A673 (cell line): ENCODE data around the gene KRTAP13-3.

ENCODE experiments used
- CTCF ChIP-seq: fragments of 300-800, 200-600 bp; sonication (generic); conservative IDR thresholded peaks from 2 replicates; pipeline ENCODE4 v1.5.1; 2017; ENCODE audit warnings: low read depth, mild to moderate bottlenecking, antibody characterized with exemption, low read length, moderate library complexity, mixed read lengths
- EZH2 ChIP-seq: fragments of 200-600 bp; sonication (generic); IDR thresholded peaks from 2 replicates; pipeline ENCODE4 v1.6.1; 2017; ENCODE audit warnings: borderline replicate concordance, low read depth, mild to moderate bottlenecking, mixed read lengths, antibody characterized with exemption, low read length; ENCODE audit not compliant: poor library complexity, severe bottlenecking

DNA sequence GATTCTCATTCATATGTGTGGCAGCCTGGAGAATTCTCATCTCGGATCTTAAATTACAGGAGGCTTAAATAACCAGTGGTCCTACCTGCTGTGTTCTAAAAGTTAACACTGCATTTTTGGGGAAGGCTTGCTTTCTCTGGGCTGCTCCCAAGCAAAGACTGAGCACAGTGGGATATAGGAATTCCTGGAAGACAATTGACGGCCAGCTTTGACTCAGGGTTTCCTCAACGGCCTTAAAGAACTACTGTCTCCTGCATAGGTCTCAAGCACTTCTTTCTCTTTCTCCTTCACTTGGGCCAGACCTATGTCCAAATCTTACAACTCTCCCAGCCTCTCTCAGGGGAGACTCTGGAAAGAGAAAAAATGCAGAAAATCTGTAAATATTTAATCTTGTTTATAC lies 1.0 kb upstream of the KRTAP13-3 start:
- no peak for TF ChIP-seq CTCF
- TF ChIP-seq EZH2, result no peak
